WTC11 (cell line): ENCODE results near the gene PPHLN1.

Source experiments
- AR ChIP-seq: fragments of 250-450 bp; sonication (Bioruptor Pico); IDR thresholded peaks from 2 replicates; pipeline ENCODE4 v1.9.0; 2021; ENCODE audit warnings: mild to moderate bottlenecking
- CTCF ChIP-seq: fragments of 200-600 bp; IDR thresholded peaks from 2 replicates; pipeline ENCODE4 v1.8.0; 2022; ENCODE audit warnings: antibody characterized with exemption
- ESRRA ChIP-seq: sonication (generic); formaldehyde crosslinking; IDR thresholded peaks from 2 replicates; pipeline ENCODE4 v1.8.1; 2022; ENCODE audit warnings: mild to moderate bottlenecking, missing genetic modification reagents, borderline replicate concordance
- FOXJ3 ChIP-seq: sonication (generic); formaldehyde crosslinking; IDR thresholded peaks from 2 replicates; pipeline ENCODE4 v1.9.0; 2021; ENCODE audit warnings: missing genetic modification reagents, mild to moderate bottlenecking, borderline replicate concordance
- FOXP4 ChIP-seq: sonication (generic); formaldehyde crosslinking; IDR thresholded peaks from 2 replicates; pipeline ENCODE4 v1.8.0; 2022; ENCODE audit warnings: mild to moderate bottlenecking, missing genetic modification reagents
- GRHL2 ChIP-seq: fragments of 250-450 bp; sonication (Bioruptor Pico); IDR thresholded peaks from 2 replicates; pipeline ENCODE4 v1.8.0; 2022; ENCODE audit warnings: mild to moderate bottlenecking, moderate library complexity; ENCODE audit not compliant: insufficient replicate concordance, severe bottlenecking
- OVOL2 ChIP-seq: fragments of 250-450 bp; sonication (Bioruptor Pico); IDR thresholded peaks from 2 replicates; pipeline ENCODE4 v1.9.0; 2021; ENCODE audit warnings: mild to moderate bottlenecking, borderline replicate concordance
- SMAD4 ChIP-seq: sonication (generic); formaldehyde crosslinking; IDR thresholded peaks from 2 replicates; pipeline ENCODE4 v1.8.0; 2022; ENCODE audit warnings: mild to moderate bottlenecking, missing genetic modification reagents
- TF ChIP-seq, protein P1 (sequence below): sonication (generic); formaldehyde crosslinking; conservative IDR thresholded peaks from 2 replicates; pipeline ENCODE4 v1.8.1; 2023; ENCODE audit warnings: mild to moderate bottlenecking, low read depth, missing genetic modification reagents, moderate library complexity
- TF ChIP-seq, protein P2 (sequence below): sonication (generic); formaldehyde crosslinking; IDR thresholded peaks from 2 replicates; pipeline ENCODE4 v1.8.0; 2022; ENCODE audit warnings: mild to moderate bottlenecking, missing genetic modification reagents
- TF ChIP-seq, protein P3 (sequence below): sonication (generic); formaldehyde crosslinking; IDR thresholded peaks from 2 replicates; pipeline ENCODE4 v1.8.0; 2022; ENCODE audit warnings: mild to moderate bottlenecking, missing genetic modification reagents
- TF ChIP-seq, protein P4 (sequence below): sonication (generic); formaldehyde crosslinking; IDR thresholded peaks from 2 replicates; pipeline ENCODE4 v1.8.1; 2023; ENCODE audit warnings: mild to moderate bottlenecking, missing genetic modification reagents, borderline replicate concordance
- TF ChIP-seq, protein P5 (sequence below): sonication (generic); formaldehyde crosslinking; IDR thresholded peaks from 2 replicates; pipeline ENCODE4 v1.8.1; 2023; ENCODE audit warnings: mild to moderate bottlenecking, moderate library complexity, missing genetic modification reagents
- TF ChIP-seq, protein P6 (sequence below): fragments of 250-450 bp; sonication (Bioruptor Pico); IDR thresholded peaks from 2 replicates; pipeline ENCODE4 v1.8.0; 2021; ENCODE audit warnings: mild to moderate bottlenecking

GRCh38 chr12:42380733-42381132 lies 54.8 kb downstream of the PPHLN1 start:
- TF ChIP-seq CTCF: no peak
- TF ChIP-seq, protein P1, sequence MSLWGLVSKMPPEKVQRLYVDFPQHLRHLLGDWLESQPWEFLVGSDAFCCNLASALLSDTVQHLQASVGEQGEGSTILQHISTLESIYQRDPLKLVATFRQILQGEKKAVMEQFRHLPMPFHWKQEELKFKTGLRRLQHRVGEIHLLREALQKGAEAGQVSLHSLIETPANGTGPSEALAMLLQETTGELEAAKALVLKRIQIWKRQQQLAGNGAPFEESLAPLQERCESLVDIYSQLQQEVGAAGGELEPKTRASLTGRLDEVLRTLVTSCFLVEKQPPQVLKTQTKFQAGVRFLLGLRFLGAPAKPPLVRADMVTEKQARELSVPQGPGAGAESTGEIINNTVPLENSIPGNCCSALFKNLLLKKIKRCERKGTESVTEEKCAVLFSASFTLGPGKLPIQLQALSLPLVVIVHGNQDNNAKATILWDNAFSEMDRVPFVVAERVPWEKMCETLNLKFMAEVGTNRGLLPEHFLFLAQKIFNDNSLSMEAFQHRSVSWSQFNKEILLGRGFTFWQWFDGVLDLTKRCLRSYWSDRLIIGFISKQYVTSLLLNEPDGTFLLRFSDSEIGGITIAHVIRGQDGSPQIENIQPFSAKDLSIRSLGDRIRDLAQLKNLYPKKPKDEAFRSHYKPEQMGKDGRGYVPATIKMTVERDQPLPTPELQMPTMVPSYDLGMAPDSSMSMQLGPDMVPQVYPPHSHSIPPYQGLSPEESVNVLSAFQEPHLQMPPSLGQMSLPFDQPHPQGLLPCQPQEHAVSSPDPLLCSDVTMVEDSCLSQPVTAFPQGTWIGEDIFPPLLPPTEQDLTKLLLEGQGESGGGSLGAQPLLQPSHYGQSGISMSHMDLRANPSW (CRISPR knock-in tag): no peak
- TF ChIP-seq, protein P2, sequence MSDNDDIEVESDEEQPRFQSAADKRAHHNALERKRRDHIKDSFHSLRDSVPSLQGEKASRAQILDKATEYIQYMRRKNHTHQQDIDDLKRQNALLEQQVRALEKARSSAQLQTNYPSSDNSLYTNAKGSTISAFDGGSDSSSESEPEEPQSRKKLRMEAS (CRISPR knock-in tag): no peak
- no peak for TF ChIP-seq FOXJ3 (CRISPR knock-in tag)
- TF ChIP-seq, protein P3, sequence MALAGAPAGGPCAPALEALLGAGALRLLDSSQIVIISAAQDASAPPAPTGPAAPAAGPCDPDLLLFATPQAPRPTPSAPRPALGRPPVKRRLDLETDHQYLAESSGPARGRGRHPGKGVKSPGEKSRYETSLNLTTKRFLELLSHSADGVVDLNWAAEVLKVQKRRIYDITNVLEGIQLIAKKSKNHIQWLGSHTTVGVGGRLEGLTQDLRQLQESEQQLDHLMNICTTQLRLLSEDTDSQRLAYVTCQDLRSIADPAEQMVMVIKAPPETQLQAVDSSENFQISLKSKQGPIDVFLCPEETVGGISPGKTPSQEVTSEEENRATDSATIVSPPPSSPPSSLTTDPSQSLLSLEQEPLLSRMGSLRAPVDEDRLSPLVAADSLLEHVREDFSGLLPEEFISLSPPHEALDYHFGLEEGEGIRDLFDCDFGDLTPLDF (CRISPR knock-in tag): no peak
- TF ChIP-seq OVOL2: no peak
- TF ChIP-seq AR (CRISPR knock-in tag): no peak
- TF ChIP-seq, protein P4, sequence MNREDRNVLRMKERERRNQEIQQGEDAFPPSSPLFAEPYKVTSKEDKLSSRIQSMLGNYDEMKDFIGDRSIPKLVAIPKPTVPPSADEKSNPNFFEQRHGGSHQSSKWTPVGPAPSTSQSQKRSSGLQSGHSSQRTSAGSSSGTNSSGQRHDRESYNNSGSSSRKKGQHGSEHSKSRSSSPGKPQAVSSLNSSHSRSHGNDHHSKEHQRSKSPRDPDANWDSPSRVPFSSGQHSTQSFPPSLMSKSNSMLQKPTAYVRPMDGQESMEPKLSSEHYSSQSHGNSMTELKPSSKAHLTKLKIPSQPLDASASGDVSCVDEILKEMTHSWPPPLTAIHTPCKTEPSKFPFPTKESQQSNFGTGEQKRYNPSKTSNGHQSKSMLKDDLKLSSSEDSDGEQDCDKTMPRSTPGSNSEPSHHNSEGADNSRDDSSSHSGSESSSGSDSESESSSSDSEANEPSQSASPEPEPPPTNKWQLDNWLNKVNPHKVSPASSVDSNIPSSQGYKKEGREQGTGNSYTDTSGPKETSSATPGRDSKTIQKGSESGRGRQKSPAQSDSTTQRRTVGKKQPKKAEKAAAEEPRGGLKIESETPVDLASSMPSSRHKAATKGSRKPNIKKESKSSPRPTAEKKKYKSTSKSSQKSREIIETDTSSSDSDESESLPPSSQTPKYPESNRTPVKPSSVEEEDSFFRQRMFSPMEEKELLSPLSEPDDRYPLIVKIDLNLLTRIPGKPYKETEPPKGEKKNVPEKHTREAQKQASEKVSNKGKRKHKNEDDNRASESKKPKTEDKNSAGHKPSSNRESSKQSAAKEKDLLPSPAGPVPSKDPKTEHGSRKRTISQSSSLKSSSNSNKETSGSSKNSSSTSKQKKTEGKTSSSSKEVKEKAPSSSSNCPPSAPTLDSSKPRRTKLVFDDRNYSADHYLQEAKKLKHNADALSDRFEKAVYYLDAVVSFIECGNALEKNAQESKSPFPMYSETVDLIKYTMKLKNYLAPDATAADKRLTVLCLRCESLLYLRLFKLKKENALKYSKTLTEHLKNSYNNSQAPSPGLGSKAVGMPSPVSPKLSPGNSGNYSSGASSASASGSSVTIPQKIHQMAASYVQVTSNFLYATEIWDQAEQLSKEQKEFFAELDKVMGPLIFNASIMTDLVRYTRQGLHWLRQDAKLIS: no peak
- TF ChIP-seq FOXP4 (CRISPR knock-in tag): no peak
- no peak for TF ChIP-seq GRHL2 (CRISPR knock-in tag)
- no peak for TF ChIP-seq SMAD4 (CRISPR knock-in tag)
- TF ChIP-seq, protein P5, sequence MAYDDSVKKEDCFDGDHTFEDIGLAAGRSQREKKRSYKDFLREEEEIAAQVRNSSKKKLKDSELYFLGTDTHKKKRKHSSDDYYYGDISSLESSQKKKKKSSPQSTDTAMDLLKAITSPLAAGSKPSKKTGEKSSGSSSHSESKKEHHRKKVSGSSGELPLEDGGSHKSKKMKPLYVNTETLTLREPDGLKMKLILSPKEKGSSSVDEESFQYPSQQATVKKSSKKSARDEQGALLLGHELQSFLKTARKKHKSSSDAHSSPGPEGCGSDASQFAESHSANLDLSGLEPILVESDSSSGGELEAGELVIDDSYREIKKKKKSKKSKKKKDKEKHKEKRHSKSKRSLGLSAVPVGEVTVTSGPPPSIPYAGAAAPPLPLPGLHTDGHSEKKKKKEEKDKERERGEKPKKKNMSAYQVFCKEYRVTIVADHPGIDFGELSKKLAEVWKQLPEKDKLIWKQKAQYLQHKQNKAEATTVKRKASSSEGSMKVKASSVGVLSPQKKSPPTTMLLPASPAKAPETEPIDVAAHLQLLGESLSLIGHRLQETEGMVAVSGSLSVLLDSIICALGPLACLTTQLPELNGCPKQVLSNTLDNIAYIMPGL (CRISPR knock-in tag): no peak
- no peak for TF ChIP-seq ESRRA (CRISPR knock-in tag)
- TF ChIP-seq, protein P6, sequence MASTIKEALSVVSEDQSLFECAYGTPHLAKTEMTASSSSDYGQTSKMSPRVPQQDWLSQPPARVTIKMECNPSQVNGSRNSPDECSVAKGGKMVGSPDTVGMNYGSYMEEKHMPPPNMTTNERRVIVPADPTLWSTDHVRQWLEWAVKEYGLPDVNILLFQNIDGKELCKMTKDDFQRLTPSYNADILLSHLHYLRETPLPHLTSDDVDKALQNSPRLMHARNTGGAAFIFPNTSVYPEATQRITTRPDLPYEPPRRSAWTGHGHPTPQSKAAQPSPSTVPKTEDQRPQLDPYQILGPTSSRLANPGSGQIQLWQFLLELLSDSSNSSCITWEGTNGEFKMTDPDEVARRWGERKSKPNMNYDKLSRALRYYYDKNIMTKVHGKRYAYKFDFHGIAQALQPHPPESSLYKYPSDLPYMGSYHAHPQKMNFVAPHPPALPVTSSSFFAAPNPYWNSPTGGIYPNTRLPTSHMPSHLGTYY: no peak
